ACC112 (cell line): ENCODE measurements around the gene RIN3.

ENCODE experiments used
- H2AFZ ChIP-seq: fragments of 200-600 bp; sonication (generic); one replicate; pipeline ENCODE4 v1.6.0; 2017; ENCODE audit warnings: antibody characterized with exemption, low read length; ENCODE audit not compliant: unreplicated experiment
- H3K27ac ChIP-seq: fragments of 200-600 bp; sonication (generic); 2 replicates; pipeline ENCODE4 v1.5.1; 2014; ENCODE audit warnings: low read depth, mild to moderate bottlenecking, antibody characterized with exemption, low read length, moderate library complexity
- H3K27me3 ChIP-seq: fragments of 200-600 bp; sonication (generic); 2 replicates; pipeline ENCODE4 v1.6.1; 2014; ENCODE audit warnings: mild to moderate bottlenecking, antibody characterized with exemption, low read length, moderate library complexity, mixed read lengths; ENCODE audit not compliant: insufficient read depth
- H3K36me3 ChIP-seq: fragments of 200-600 bp; sonication (generic); 2 replicates; pipeline ENCODE4 v1.6.1; 2016; ENCODE audit warnings: mild to moderate bottlenecking, antibody characterized with exemption, low read length, moderate library complexity, mixed read lengths; ENCODE audit not compliant: insufficient read depth
- H3K4me1 ChIP-seq: fragments of 200-600 bp; sonication (generic); one replicate; pipeline ENCODE4 v1.6.1; 2016; ENCODE audit warnings: low read length, mixed read lengths; ENCODE audit not compliant: insufficient read depth, unreplicated experiment, control insufficient read depth
- H3K4me3 ChIP-seq: fragments of 200-600 bp; sonication (generic); 2 replicates; pipeline ENCODE4 v1.5.1; 2014; ENCODE audit warnings: mild to moderate bottlenecking, low read depth, low read length
- H3K79me2 ChIP-seq: fragments of 200-600 bp; sonication (generic); one replicate; pipeline ENCODE4 v1.6.0; 2016; ENCODE audit warnings: low read length; ENCODE audit not compliant: control insufficient read depth, unreplicated experiment, insufficient read depth

Gene RIN3

GRCh38 chr14:92651106-92651757 is 137.7 kb downstream of the RIN3 start:
- peaks cover 40% of the 10 kb centered on the region for H3K4me1 ChIP-seq
- H2AFZ ChIP-seq, result no peak overlapping the region
- H3K27ac ChIP-seq, result no peak overlapping the region
- H3K4me3 ChIP-seq, result no peak overlapping the region
- H3K79me2 ChIP-seq, result no peaks in the 10 kb centered on the region
- no peaks in the 10 kb centered on the region for H3K36me3 ChIP-seq
- no peaks in the 10 kb centered on the region for H3K27me3 ChIP-seq

DNA sequence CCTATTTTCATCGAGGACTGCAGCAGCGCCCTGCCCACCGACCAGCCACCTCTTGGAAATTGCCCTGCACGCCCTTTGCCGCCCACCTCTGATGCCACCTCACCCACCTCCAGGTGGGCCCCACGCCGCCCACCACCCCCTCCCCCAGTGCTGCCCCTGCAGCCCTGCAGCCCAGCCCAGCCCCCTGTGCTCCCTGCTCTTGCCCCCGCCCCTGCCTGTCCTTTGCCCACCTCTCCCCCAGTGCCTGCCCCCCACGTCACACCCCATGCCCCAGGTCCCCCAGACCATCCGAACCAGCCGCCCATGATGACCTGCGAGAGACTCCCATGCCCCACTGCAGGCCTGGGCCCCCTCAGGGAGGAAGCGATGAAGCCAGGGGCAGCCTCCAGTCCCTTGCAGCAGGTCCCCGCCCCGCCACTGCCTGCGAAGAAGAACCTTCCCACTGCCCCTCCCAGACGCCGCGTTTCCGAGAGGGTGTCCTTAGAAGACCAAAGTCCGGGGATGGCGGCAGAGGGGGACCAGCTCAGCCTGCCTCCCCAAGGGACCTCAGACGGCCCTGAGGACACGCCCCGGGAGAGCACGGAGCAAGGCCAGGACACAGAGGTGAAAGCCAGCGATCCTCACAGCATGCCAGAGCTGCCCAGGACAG is 138.3 kb downstream of the RIN3 start:
- Histone ChIP-seq H3K4me1 (peaks cover 34% of the 10 kb centered on the region), H3K36me3 (no peaks in the 10 kb centered on the region), H3K4me3 (no peak overlapping the region), H3K27ac (no peak overlapping the region), H2AFZ (no peak overlapping the region), H3K27me3 (no peaks in the 10 kb centered on the region), H3K79me2 (no peaks in the 10 kb centered on the region)

DNA sequence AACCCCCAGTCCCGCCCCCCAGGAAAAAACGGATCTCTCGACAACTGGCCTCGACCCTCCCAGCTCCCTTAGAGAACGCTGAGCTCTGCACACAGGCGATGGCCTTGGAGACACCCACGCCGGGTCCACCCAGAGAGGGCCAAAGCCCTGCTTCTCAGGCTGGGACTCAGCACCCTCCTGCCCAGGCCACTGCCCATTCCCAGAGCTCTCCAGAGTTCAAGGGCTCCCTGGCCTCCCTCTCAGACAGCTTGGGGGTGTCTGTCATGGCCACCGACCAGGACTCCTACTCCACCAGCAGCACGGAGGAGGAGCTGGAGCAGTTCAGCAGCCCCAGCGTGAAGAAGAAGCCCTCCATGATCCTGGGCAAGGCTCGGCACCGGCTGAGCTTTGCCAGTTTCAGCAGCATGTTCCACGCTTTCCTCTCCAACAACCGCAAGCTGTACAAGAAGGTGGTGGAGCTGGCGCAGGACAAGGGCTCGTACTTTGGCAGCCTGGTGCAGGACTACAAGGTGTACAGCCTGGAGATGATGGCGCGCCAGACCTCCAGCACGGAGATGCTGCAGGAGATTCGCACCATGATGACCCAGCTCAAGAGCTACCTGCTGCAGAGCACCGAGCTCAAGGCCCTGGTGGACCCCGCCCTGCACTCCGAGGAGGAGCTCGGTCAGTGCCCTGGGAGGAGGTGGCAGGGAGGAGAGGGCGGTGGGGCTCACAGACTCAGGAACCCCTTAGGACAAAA is 139.0 kb downstream of the RIN3 start:
- Histone ChIP-seq H3K36me3 (no peaks in the 10 kb centered on the region), H3K79me2 (no peaks in the 10 kb centered on the region), H3K27me3 (no peaks in the 10 kb centered on the region), H3K27ac (no peak overlapping the region), H2AFZ (no peak overlapping the region), H3K4me3 (no peak overlapping the region), H3K4me1 (peaks cover 27% of the 10 kb centered on the region)

DNA sequence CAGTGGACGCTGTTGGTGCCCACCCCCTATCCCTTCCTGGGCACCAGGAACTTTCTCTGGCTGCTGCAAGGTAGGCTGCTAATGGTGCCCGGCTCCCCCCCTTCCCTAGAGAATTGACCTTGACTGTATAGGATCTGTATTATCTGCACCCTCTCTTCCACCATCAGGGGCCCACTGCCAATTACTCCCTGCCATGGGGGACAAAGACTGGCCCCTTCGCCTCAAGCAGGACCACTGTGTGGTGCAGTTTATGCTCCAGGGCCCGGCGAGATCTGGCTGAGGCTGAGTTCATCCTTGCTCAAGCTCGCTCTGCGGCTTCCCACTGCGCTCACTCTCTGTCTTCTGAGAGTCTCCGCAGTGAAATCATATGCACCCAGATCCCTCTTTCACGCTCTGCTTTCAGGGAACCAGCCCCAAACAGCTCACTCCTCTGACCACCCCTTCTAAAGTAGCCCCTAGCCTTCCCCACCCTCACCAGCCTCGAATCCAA is 139.6 kb downstream of the RIN3 start:
- Histone ChIP-seq H3K4me3 (no peak overlapping the region), H3K36me3 (no peaks in the 10 kb centered on the region), H3K27me3 (no peaks in the 10 kb centered on the region), H3K79me2 (no peaks in the 10 kb centered on the region), H3K4me1 (peaks cover 20% of the 10 kb centered on the region), H3K27ac (no peak overlapping the region), H2AFZ (no peak overlapping the region)

DNA sequence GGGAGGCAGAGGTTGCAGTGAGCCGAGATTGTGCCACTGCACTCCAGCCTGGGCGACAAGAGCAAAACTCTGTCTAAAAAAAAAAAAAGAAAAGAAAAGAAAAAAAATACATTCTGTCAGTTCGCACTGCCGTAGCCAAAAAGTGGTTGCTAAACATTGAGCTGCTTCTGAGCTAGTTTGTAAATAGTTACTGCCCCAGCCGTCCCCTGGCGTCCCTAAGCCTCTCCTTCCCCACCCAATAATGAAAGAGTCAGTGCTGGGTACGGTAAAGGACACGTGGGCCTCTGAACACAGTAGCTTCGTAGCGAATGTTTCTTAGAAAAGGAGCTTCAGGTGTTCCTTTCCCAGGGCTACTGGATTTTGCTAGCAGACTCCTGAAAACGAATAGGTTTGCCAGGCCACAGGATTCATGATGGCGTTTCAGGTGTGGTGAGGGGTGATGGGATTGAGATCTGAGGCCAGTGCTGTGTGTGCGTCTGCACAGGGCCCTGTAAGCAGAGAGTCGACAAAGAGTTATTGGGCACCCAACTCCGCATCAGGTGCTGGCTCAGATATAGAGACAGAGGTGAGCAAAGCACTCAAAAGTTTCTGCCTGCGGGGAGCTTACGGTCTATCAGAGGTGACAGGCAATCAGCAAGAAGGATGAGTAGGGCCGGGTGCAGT is 140.8 kb downstream of the RIN3 start:
- no peaks in the 10 kb centered on the region for H3K27me3 ChIP-seq
- no peak overlapping the region for H3K27ac ChIP-seq
- no peak overlapping the region for H2AFZ ChIP-seq
- no peaks in the 10 kb centered on the region for H3K79me2 ChIP-seq
- H3K36me3 ChIP-seq, result no peaks in the 10 kb centered on the region
- H3K4me3 ChIP-seq, result no peak overlapping the region
- H3K4me1 ChIP-seq, result peaks cover 11% of the 10 kb centered on the region

DNA sequence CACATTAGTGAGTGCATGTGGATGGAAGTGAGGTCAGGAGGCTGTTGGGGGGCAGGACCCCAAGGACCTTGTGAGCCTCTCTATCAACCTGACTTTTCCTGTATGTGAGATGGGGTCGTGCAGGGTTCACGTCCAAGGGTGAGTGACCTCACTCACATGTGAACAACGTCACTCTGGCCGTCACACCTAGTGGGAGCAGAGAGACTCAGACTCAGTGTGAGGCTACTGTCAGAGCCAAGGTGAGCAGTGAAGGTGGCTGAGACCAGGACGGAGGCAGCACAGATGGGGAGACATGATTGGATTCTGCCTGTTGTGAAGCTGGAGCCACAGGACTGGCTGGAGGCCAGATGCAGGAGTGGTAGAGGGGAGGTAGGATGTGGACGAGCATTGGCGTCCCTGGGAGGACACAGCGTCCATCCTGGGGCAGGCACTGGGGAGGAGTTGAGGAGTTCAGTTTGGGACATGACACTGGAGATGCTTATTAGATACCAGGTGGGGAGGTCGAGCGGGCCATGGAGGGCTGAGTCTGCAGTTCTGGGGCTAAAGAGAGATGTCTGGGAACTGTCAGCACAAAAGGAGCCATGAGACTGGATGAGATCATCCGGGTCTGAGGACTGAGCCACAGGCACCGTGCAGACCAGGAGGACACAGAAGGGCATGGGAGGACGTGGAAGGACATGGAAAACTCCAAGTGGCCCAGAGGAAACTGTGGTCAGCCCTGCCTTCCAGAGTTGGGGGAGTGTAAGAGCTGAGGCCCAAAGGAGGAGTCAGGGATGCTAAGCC is 142.0 kb downstream of the RIN3 start:
- peaks cover under 1% of the 10 kb centered on the region for H3K4me1 ChIP-seq
- no peak overlapping the region for H3K4me3 ChIP-seq
- H3K79me2 ChIP-seq, result no peaks in the 10 kb centered on the region
- H2AFZ ChIP-seq, result no peak overlapping the region
- H3K27ac ChIP-seq, result no peak overlapping the region
- H3K27me3 ChIP-seq, result no peaks in the 10 kb centered on the region
- no peaks in the 10 kb centered on the region for H3K36me3 ChIP-seq

GRCh38 chr14:92656306-92657081 is 142.9 kb downstream of the RIN3 start:
- no peak overlapping the region for H2AFZ ChIP-seq
- H3K4me3 ChIP-seq, result no peak overlapping the region
- no peaks in the 10 kb centered on the region for H3K4me1 ChIP-seq
- H3K36me3 ChIP-seq, result no peaks in the 10 kb centered on the region
- H3K27ac ChIP-seq, result no peak overlapping the region
- no peaks in the 10 kb centered on the region for H3K79me2 ChIP-seq
- H3K27me3 ChIP-seq, result no peaks in the 10 kb centered on the region

DNA sequence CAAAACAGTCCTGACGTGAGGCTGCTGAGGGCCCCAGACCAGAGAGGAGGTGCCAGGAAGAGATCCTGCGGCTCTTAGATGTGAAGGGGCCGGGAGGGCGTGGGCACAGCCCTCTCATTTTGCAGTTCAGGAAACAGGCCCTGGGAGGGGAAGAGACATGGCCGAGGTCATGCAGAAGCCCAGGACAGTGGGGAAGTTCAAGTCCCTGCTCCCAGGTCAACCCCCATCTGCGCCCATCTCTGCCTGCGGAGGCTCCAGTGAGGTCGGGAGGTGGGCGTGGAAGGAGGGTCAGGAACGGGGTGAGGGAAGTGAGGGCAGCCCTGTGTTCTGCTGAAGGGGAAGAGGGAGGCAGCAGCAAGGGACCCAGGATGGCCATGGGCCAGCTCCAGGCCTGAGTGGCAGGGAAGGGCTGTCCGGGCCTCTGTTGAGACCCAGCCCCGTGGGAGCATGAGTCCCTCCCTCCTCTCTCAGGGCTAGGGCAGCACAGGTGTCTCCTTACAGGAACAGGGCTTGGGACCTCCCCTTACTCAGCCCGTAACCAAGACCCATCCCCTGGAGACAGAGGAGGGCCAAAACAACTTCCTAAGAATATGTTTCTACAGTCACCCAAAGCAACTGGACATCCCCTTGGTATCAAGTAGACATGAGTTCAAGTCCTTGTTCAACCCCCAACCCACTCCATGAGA is 144.0 kb downstream of the RIN3 start:
- Histone ChIP-seq H3K27ac (no peak overlapping the region), H3K27me3 (no peaks in the 10 kb centered on the region), H2AFZ (no peak overlapping the region), H3K4me3 (no peak overlapping the region), H3K79me2 (no peaks in the 10 kb centered on the region), H3K36me3 (no peaks in the 10 kb centered on the region), H3K4me1 (no peaks in the 10 kb centered on the region)

GRCh38 chr14:92658160-92658559 is 144.6 kb downstream of the RIN3 start:
- H3K27me3 ChIP-seq, result no peaks in the 10 kb centered on the region
- no peak overlapping the region for H2AFZ ChIP-seq
- H3K4me1 ChIP-seq, result no peaks in the 10 kb centered on the region
- H3K36me3 ChIP-seq, result no peaks in the 10 kb centered on the region
- no peak overlapping the region for H3K27ac ChIP-seq
- no peaks in the 10 kb centered on the region for H3K79me2 ChIP-seq
- no peak overlapping the region for H3K4me3 ChIP-seq
